ENCODE data around the gene ERBB4.

- TF ChIP-seq, protein P1, sequence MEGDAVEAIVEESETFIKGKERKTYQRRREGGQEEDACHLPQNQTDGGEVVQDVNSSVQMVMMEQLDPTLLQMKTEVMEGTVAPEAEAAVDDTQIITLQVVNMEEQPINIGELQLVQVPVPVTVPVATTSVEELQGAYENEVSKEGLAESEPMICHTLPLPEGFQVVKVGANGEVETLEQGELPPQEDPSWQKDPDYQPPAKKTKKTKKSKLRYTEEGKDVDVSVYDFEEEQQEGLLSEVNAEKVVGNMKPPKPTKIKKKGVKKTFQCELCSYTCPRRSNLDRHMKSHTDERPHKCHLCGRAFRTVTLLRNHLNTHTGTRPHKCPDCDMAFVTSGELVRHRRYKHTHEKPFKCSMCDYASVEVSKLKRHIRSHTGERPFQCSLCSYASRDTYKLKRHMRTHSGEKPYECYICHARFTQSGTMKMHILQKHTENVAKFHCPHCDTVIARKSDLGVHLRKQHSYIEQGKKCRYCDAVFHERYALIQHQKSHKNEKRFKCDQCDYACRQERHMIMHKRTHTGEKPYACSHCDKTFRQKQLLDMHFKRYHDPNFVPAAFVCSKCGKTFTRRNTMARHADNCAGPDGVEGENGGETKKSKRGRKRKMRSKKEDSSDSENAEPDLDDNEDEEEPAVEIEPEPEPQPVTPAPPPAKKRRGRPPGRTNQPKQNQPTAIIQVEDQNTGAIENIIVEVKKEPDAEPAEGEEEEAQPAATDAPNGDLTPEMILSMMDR (IDR thresholded peaks at IDR 0.05; ENCODE audit: insufficient read depth, low read depth, low read length): no peak
- no peak for TF ChIP-seq EZH2 (IDR thresholded peaks at IDR 0.05; ENCODE audit: insufficient read depth, low read length)
Measured at GRCh38 chr2:211512806-211513205, 1025.8 kb downstream of the ERBB4 start.

Measured in astrocyte (in vitro differentiated cells and primary cell).